ENCODE data around the gene HDAC8.
"Not testable (repeated sequence)": the region's sequence is repeated elsewhere in the genome, so short reads cannot be mapped to it uniquely, and the experiment has no call there.

HDAC8 gene

GRCh38 chrX:72373136-72373535 is 199.5 kb downstream of the HDAC8 start:
- no peak for DNase-seq (ENCODE audit: low read depth)

- DNase-seq (ENCODE audit: low read depth), result no peak
Observed at GRCh38 chrX:72372735-72373134, 199.9 kb downstream of the HDAC8 start.

- no peak for DNase-seq (ENCODE audit: low read depth)
Observed at GRCh38 chrX:72371405-72371804, 201.2 kb downstream of the HDAC8 start.

GRCh38 chrX:72368796-72369195 is 203.8 kb downstream of the HDAC8 start:
- DNase-seq (ENCODE audit: low read depth), result no peak

GRCh38 chrX:72367516-72367915 is 205.1 kb downstream of the HDAC8 start:
- DNase-seq (ENCODE audit: low read depth), result no peak

- no peak for DNase-seq (ENCODE audit: low read depth)
Observed at GRCh38 chrX:72366701-72367454, 205.8 kb downstream of the HDAC8 start.

- DNase-seq (ENCODE audit: low read depth), result no peak
Observed at GRCh38 chrX:72366178-72366577, 206.5 kb downstream of the HDAC8 start.

GRCh38 chrX:72365126-72365525 is 207.5 kb downstream of the HDAC8 start:
- DNase-seq (ENCODE audit: low read depth), result no peak

- DNase-seq (ENCODE audit: low read depth), result no peak
Observed at GRCh38 chrX:72360326-72360725, 212.3 kb downstream of the HDAC8 start.

- no peak for DNase-seq (ENCODE audit: low read depth)
Observed at GRCh38 chrX:72358313-72358712, 214.3 kb downstream of the HDAC8 start.

GRCh38 chrX:72352786-72353185 is 219.9 kb downstream of the HDAC8 start:
- DNase-seq (ENCODE audit: low read depth), result no peak

GRCh38 chrX:72351606-72352334 is 220.9 kb downstream of the HDAC8 start:
- DNase-seq (ENCODE audit: low read depth), result no peak

GRCh38 chrX:72349190-72349589 is 223.5 kb downstream of the HDAC8 start:
- DNase-seq (ENCODE audit: low read depth), result no peak

- no peak for DNase-seq (ENCODE audit: low read depth)
Observed at GRCh38 chrX:72348247-72348979, 224.2 kb downstream of the HDAC8 start.

- DNase-seq (ENCODE audit: low read depth), result no peak
Observed at GRCh38 chrX:72347366-72347765, 225.3 kb downstream of the HDAC8 start.

- no peak for DNase-seq (ENCODE audit: low read depth)
Observed at GRCh38 chrX:72346302-72346949, 226.2 kb downstream of the HDAC8 start.

GRCh38 chrX:72340626-72341025 is 232.0 kb downstream of the HDAC8 start:
- no peak for DNase-seq (ENCODE audit: low read depth)

GRCh38 chrX:72340041-72340440 is 232.6 kb downstream of the HDAC8 start:
- DNase-seq (ENCODE audit: low read depth), result no peak

GRCh38 chrX:72330131-72330530 is 242.5 kb downstream of the HDAC8 start:
- no peak for DNase-seq (ENCODE audit: low read depth)

- DNase-seq (ENCODE audit: low read depth), result no peak
Observed at GRCh38 chrX:72326605-72327300, 245.9 kb downstream of the HDAC8 start.

GRCh38 chrX:72319651-72320050 is 253.0 kb downstream of the HDAC8 start:
- DNase-seq (ENCODE audit: low read depth), result not testable (repeated sequence)

- DNase-seq (ENCODE audit: low read depth), result no peak
Observed at GRCh38 chrX:72317139-72317538, 255.5 kb downstream of the HDAC8 start.

All from activated T-cell treated with anti-CD3 and anti-CD28 coated beads for 24 hours (primary cell).